ENCODE measurements around the gene NCOA6. TPM values are rescaled to one million over a fixed set of nuclear protein-coding genes. Genes with fewer than 3 reads are reported as not detected.
A peak's percentile ranks its signal among the peaks of the same experiment; 100 is the strongest.

NCOA6 gene
- total and polyA plus RNA-seq, 7 experiments from 2014 or later, result 4.6 to 31.9 (median 26.5) TPM

DNA sequence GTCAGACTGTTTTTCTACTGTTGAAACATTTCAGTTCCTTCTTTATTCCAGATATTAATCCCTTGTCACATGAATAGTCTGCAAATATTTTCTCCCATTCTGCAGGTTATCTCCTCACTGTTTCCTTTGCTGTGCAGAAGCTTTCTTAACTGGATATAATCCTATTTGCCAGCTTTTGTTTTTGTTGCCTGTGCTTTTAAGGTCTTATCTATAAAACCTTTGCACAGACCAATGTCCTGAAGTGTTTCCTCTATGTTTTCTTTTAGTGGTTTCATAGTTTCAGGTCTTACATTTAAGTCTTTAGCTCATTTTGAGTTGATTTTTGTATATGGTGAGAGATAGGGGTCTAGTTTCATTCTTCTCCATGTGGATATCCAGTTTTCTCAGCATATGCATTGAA lies 19.2 kb downstream of the NCOA6 start:
- peaks cover 13 to 40% (median 29%) of the 10 kb centered on the region in 7 donors for H3K4me1 Mint-ChIP-seq
- H3K9me3 Mint-ChIP-seq, result no peaks in the 10 kb centered on the region
- Histone ChIP-seq H3K9me3 (ENCODE audit: control insufficient read depth in 2 of 3, low read length in 3 of 3) (no peaks in the 10 kb centered on the region), H3K4me3 (ENCODE audit: low read length) (no peak overlapping the region), H3K27me3 (ENCODE audit: control insufficient read depth in 2 of 2, insufficient read depth in 2 of 2, low read length in 2 of 2) (no peaks in the 10 kb centered on the region), H3K4me1 (ENCODE audit: control insufficient read depth in 2 of 2, insufficient read depth in 2 of 2, low read length in 2 of 2) (no peaks in the 10 kb centered on the region), H3K27ac (ENCODE audit: low read depth, low read length) (no peak overlapping the region), H3K36me3 (ENCODE audit: control insufficient read depth in 2 of 3, insufficient read depth in 3 of 3, low read length in 3 of 3) (no peaks in the 10 kb centered on the region)
- no peak overlapping the region for H3K4me3 Mint-ChIP-seq
- ChIA-PET POLR2A (no interaction called here), CTCF (no interaction called here)
- intact Hi-C loops (cut with micrococcal nuclease), result no loop called here
- H3K27ac Mint-ChIP-seq, result peak overlapping the region in 1 of 9 donors; percentile 68
- DNase-seq, result no peak
- no peak for ATAC-seq
- peaks cover 0 to 13% (median 0%) of the 10 kb centered on the region in 5 donors for H3K36me3 Mint-ChIP-seq
- no peaks in the 10 kb centered on the region for H3K27me3 Mint-ChIP-seq

DNA sequence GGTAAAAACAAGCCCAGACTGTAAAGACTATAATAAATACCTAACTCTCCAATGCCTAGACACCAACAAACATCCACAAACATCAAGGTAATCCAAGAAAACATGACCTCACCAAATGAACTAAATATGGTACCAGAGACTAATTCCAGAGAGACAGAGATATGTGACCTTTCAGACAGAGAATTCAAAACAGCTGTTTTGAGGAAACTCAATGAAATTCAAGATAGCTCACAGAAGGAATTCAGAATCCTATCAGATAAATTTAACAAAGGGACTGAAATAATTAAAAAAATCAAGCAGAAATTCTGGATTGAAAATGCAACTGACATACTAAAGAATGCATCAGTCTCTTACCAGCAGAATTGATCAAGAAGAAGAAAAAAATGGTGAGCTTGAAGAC lies 26.6 kb downstream of the NCOA6 start:
- peaks cover 0 to 33% (median 4%) of the 10 kb centered on the region in 5 donors for H3K36me3 Mint-ChIP-seq
- no peak for ATAC-seq
- H3K27ac Mint-ChIP-seq, result peak overlapping the region in 1 of 9 donors; percentile 11
- POLR2A ChIA-PET, result no interaction called here
- intact Hi-C loops (cut with micrococcal nuclease), result no loop called here
- H3K27me3 Mint-ChIP-seq, result no peaks in the 10 kb centered on the region
- no peak for DNase-seq
- Histone ChIP-seq H3K27ac (ENCODE audit: low read depth, low read length) (no peak overlapping the region), H3K27me3 (ENCODE audit: control insufficient read depth in 2 of 2, insufficient read depth in 2 of 2, low read length in 2 of 2) (no peaks in the 10 kb centered on the region), H3K4me3 (ENCODE audit: low read length) (no peak overlapping the region), H3K4me1 (ENCODE audit: control insufficient read depth in 2 of 2, insufficient read depth in 2 of 2, low read length in 2 of 2) (peaks cover 0 to 9% of the 10 kb centered on the region in 2 donors), H3K36me3 (ENCODE audit: control insufficient read depth in 2 of 3, insufficient read depth in 3 of 3, low read length in 3 of 3) (no peaks in the 10 kb centered on the region), H3K9me3 (ENCODE audit: control insufficient read depth in 2 of 3, low read length in 3 of 3) (no peaks in the 10 kb centered on the region)
- peaks cover 7 to 63% (median 54%) of the 10 kb centered on the region in 7 donors for H3K4me1 Mint-ChIP-seq
- peaks cover 0 to 2% (median 0%) of the 10 kb centered on the region in 11 donors for H3K9me3 Mint-ChIP-seq
- no peak overlapping the region for H3K4me3 Mint-ChIP-seq
- CTCF ChIA-PET, result no interaction called here

DNA sequence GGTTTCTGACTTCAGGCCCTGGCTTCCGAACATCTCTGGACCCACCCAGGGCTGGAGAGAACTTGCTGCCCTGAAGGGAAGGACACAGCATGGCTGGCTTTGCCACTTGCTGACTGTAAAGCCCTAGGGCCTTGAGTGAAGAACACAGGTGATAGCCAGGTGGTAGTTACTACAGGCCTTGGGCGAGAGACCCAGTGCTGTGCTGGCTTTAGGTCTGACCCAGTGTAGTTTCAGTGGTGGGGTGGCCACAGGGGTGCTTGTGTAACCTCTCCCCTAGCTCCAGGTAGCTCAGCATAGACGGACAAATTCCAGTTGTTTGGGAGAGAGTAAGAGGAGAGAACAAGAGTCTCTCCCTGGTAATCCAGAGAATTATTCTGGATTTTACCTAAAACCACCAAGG lies 27.1 kb downstream of the NCOA6 start:
- Histone ChIP-seq H3K36me3 (ENCODE audit: control insufficient read depth in 2 of 3, insufficient read depth in 3 of 3, low read length in 3 of 3) (no peaks in the 10 kb centered on the region), H3K4me3 (ENCODE audit: low read length) (no peak overlapping the region), H3K9me3 (ENCODE audit: control insufficient read depth in 2 of 3, low read length in 3 of 3) (no peaks in the 10 kb centered on the region), H3K4me1 (ENCODE audit: control insufficient read depth in 2 of 2, insufficient read depth in 2 of 2, low read length in 2 of 2) (peaks cover 0 to 9% of the 10 kb centered on the region in 2 donors), H3K27me3 (ENCODE audit: control insufficient read depth in 2 of 2, insufficient read depth in 2 of 2, low read length in 2 of 2) (no peaks in the 10 kb centered on the region), H3K27ac (ENCODE audit: low read depth, low read length) (no peak overlapping the region)
- CTCF ChIA-PET, result no interaction called here
- H3K9me3 Mint-ChIP-seq, result peaks cover 0 to 2% (median 0%) of the 10 kb centered on the region in 11 donors
- intact Hi-C loops (cut with micrococcal nuclease), result no loop called here
- no peak for DNase-seq
- no peak overlapping the region for H3K4me3 Mint-ChIP-seq
- no peak for ATAC-seq
- no peaks in the 10 kb centered on the region for H3K27me3 Mint-ChIP-seq
- H3K36me3 Mint-ChIP-seq, result peaks cover 0 to 33% (median 4%) of the 10 kb centered on the region in 5 donors
- POLR2A ChIA-PET, result interaction anchor here (1.0 kb wide), 1 partner anchor 26 kb away, joined by 3 read pairs; no protein-coding TSS in a partner anchor
- H3K4me1 Mint-ChIP-seq, result peaks cover 7 to 67% (median 58%) of the 10 kb centered on the region in 7 donors
- no peak overlapping the region for H3K27ac Mint-ChIP-seq

DNA sequence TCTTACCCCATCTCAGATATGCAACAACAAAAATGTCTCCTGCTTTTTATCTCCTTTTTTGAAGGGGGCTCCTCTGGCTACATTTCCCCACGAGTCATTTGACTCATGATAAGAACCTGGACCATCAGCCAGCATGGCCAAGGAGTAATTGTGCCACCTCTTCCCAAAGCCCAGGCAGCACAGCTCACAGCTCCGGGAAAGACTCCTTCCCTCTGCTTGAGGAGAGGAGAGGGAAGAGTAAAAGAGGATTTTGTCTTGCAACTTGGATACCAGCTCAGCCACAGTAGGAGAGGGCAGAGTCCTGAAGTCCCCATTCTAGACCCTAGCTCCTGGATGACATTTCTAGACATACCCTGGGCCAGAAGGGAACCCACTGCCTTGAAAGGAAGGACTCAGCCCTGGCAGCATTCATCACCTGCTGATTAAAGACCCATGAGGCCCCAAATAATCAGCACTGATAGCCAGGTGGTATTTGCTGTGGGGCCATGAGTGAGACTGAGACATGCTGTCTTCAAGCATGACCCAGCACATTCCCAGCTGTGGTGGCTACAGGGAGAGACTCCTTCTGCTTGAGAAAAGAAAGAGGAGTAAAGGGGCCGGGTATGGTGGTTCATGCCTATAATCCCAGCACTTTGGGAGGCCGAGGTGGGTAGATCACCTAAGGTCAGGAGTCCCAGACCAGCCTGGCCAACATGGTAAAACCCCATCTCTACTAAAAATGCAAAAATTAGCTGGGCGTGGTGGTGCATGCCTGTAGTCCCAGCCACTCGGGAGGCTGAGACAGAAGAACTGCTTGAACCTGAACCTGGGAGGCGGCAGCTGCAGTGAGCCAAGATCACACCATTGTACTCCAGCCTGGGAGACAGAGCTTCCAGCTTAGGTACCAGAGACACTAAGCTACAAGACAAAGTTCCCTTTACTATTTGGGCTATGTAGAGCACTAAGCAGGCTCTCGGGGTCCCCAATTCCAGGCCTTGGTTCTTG lies 28.1 kb downstream of the NCOA6 start:
- intact Hi-C loops (cut with micrococcal nuclease), result no loop called here
- POLR2A ChIA-PET, result interaction anchor here (1.0 kb wide), 1 partner anchor 27 kb away, joined by 3 read pairs; no protein-coding TSS in a partner anchor
- CTCF ChIA-PET, result interaction anchor here (0.6 kb wide), 1 partner anchor 1213 kb away, joined by 3 read pairs; no protein-coding TSS in a partner anchor
- Mint-ChIP-seq H3K27me3 (no peaks in the 10 kb centered on the region), H3K4me3 (no peak overlapping the region), H3K9me3 (peaks cover 0 to 2% (median 0%) of the 10 kb centered on the region in 11 donors), H3K27ac (no peak overlapping the region), H3K36me3 (peaks cover 0 to 33% (median 4%) of the 10 kb centered on the region in 5 donors), H3K4me1 (peaks cover 7 to 67% (median 59%) of the 10 kb centered on the region in 7 donors)
- H3K27ac ChIP-seq (ENCODE audit: low read depth, low read length), result no peak overlapping the region
- ATAC-seq, result no peak
- peaks cover 0 to 9% of the 10 kb centered on the region in 2 donors for H3K4me1 ChIP-seq (ENCODE audit: control insufficient read depth in 2 of 2, insufficient read depth in 2 of 2, low read length in 2 of 2)
- H3K4me3 ChIP-seq (ENCODE audit: low read length), result no peak overlapping the region
- H3K36me3 ChIP-seq (ENCODE audit: control insufficient read depth in 2 of 3, insufficient read depth in 3 of 3, low read length in 3 of 3), result no peaks in the 10 kb centered on the region
- no peak for DNase-seq
- H3K9me3 ChIP-seq (ENCODE audit: control insufficient read depth in 2 of 3, low read length in 3 of 3), result no peaks in the 10 kb centered on the region
- no peaks in the 10 kb centered on the region for H3K27me3 ChIP-seq (ENCODE audit: control insufficient read depth in 2 of 2, insufficient read depth in 2 of 2, low read length in 2 of 2)

DNA sequence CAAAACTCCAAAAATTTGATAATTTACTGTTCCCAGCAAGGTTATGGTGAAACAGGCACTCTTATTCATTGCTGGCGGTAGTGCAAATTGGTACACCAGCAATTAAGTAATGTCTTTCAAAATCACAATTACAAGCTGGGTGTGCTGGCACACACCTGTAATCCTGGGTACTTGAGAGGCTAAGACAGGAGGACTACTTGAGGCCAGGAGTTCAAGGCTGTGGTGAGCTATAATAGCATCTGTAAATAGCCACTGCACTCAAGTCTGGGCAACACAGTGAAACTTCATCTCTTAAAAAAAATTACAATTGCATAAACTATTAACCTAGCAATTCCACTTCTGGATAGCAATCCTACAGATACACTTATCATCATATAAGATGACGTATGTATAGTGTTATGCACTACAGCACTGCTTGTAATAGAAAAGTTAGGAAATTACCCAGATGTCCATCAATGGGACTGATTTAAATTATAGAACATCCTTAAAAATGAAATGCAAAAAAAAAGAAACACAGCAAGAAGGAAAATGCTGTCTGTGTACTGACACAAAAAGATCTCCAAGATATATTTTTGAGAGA lies 31.4 kb downstream of the NCOA6 start:
- Histone ChIP-seq H3K4me1 (ENCODE audit: control insufficient read depth in 2 of 2, insufficient read depth in 2 of 2, low read length in 2 of 2) (no peaks in the 10 kb centered on the region), H3K4me3 (ENCODE audit: low read length) (no peak overlapping the region), H3K27ac (ENCODE audit: low read depth, low read length) (no peak overlapping the region), H3K36me3 (ENCODE audit: control insufficient read depth in 2 of 3, insufficient read depth in 3 of 3, low read length in 3 of 3) (peaks cover 0 to 7% (median 0%) of the 10 kb centered on the region in 3 experiments), H3K9me3 (ENCODE audit: control insufficient read depth in 2 of 3, low read length in 3 of 3) (no peaks in the 10 kb centered on the region), H3K27me3 (ENCODE audit: control insufficient read depth in 2 of 2, insufficient read depth in 2 of 2, low read length in 2 of 2) (no peaks in the 10 kb centered on the region)
- ATAC-seq (no peak), DNase-seq (no peak)
- H3K36me3 Mint-ChIP-seq, result peaks cover 0 to 21% (median 3%) of the 10 kb centered on the region in 5 donors
- H3K4me3 Mint-ChIP-seq, result no peak overlapping the region
- peaks cover 0 to 37% (median 29%) of the 10 kb centered on the region in 7 donors for H3K4me1 Mint-ChIP-seq
- ChIA-PET POLR2A (interaction anchor here (0.6 kb wide), 1 partner anchor 1041 kb away, joined by 9 read pairs; no protein-coding TSS in a partner anchor), CTCF (interaction anchor here (2.3 kb wide), 1 partner anchor 25 kb away, joined by 7 read pairs; no protein-coding TSS in a partner anchor)
- no peaks in the 10 kb centered on the region for H3K27me3 Mint-ChIP-seq
- H3K9me3 Mint-ChIP-seq, result peaks cover 0 to 2% (median 0%) of the 10 kb centered on the region in 11 donors
- peak overlapping the region in 3 of 9 donors; percentile 23 to 42 (median 38) for H3K27ac Mint-ChIP-seq
- intact Hi-C loops (cut with micrococcal nuclease), result no loop called here

DNA sequence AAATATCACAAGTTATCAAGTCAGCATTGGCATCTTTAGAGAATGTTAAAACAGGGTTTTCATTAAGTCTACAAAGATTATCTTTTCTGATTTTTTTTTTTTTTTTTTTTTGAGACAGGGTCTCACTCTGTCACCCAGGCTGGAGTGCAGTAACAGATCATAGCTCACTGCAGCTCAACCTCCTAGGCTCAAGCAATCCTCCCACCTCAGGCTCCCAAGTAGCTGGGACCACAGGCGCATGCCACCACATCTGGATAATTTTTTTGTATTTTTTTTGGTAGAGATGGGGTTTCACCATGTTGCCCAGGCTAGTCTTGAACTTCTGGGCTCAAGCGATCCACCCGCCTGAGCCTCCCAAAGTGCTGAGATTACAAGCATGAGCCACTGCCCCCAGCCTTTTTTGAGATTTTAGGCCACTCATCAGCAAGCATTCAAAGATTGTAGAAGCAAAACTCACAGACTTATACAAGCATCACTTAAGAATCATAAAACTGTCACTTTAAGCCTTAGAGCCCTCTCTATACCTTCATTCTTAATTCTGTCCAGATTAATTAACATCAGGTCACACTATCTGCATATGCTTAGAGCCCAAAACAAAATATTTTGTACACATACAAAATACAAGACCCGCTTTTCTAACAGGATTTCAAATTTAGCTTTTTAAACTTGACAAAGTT lies 32.6 kb downstream of the NCOA6 start:
- ATAC-seq (no peak), DNase-seq (no peak)
- H3K4me3 Mint-ChIP-seq, result no peak overlapping the region
- H3K4me1 ChIP-seq (ENCODE audit: control insufficient read depth in 2 of 2, insufficient read depth in 2 of 2, low read length in 2 of 2), result no peaks in the 10 kb centered on the region
- no peak overlapping the region for H3K27ac ChIP-seq (ENCODE audit: low read depth, low read length)
- ChIA-PET POLR2A (no interaction called here), CTCF (no interaction called here)
- H3K9me3 ChIP-seq (ENCODE audit: control insufficient read depth in 2 of 3, low read length in 3 of 3), result no peaks in the 10 kb centered on the region
- peaks cover 0 to 11% (median 0%) of the 10 kb centered on the region in 3 experiments for H3K36me3 ChIP-seq (ENCODE audit: control insufficient read depth in 2 of 3, insufficient read depth in 3 of 3, low read length in 3 of 3)
- no peaks in the 10 kb centered on the region for H3K27me3 Mint-ChIP-seq
- H3K9me3 Mint-ChIP-seq, result peaks cover 0 to 2% (median 0%) of the 10 kb centered on the region in 11 donors
- peaks cover 0 to 11% (median 3%) of the 10 kb centered on the region in 5 donors for H3K36me3 Mint-ChIP-seq
- intact Hi-C loops (cut with micrococcal nuclease), result no loop called here
- peak overlapping the region in 1 of 9 donors; percentile 68 for H3K27ac Mint-ChIP-seq
- no peaks in the 10 kb centered on the region for H3K27me3 ChIP-seq (ENCODE audit: control insufficient read depth in 2 of 2, insufficient read depth in 2 of 2, low read length in 2 of 2)
- H3K4me1 Mint-ChIP-seq, result peaks cover 0 to 29% (median 23%) of the 10 kb centered on the region in 7 donors
- H3K4me3 ChIP-seq (ENCODE audit: low read length), result no peak overlapping the region

Data from naive thymus-derived CD4-positive, alpha-beta T cell (primary cell).